Measurements from ENCODE around the gene STAT1. TPM values are rescaled to one million over a fixed set of nuclear protein-coding genes. Genes with fewer than 3 reads are reported as not detected.
"Not testable (repeated sequence)": the region's sequence is repeated elsewhere in the genome, so short reads cannot be mapped to it uniquely, and the experiment has no call there.

STAT1 gene
- polyA plus RNA-seq, 2 donors: 6.4 to 16.7 TPM

- H3K4me1 ChIP-seq (ENCODE audit: control insufficient read depth in 2 of 2, insufficient read depth in 2 of 2, low read length in 1 of 2): no peaks in the 10 kb centered on the region
- no peak overlapping the region for H3K27ac ChIP-seq (ENCODE audit: low read depth in 2 of 2, low read length in 1 of 2)
- no peak overlapping the region for H3K4me3 ChIP-seq (ENCODE audit: low read depth in 1 of 2, low read length in 2 of 2)
- 76 to 79% methylated on average over 5 of the region's 5 CpGs for WGBS, 2 donors
- H3K36me3 ChIP-seq (ENCODE audit: control insufficient read depth in 2 of 2, insufficient read depth in 2 of 2, low read length in 1 of 2): peaks cover 17 to 30% of the 10 kb centered on the region in 2 donors
- H3K27me3 ChIP-seq (ENCODE audit: control insufficient read depth in 1 of 2, insufficient read depth in 2 of 2, low read length in 2 of 2): no peaks in the 10 kb centered on the region
- no peaks in the 10 kb centered on the region for H3K9me3 ChIP-seq (ENCODE audit: control insufficient read depth in 2 of 2, insufficient read depth in 1 of 2, low read depth in 1 of 2, low read length in 1 of 2)
Measured at GRCh38 chr2:190970873-190971506, 43.0 kb downstream of the STAT1 start.

DNA sequence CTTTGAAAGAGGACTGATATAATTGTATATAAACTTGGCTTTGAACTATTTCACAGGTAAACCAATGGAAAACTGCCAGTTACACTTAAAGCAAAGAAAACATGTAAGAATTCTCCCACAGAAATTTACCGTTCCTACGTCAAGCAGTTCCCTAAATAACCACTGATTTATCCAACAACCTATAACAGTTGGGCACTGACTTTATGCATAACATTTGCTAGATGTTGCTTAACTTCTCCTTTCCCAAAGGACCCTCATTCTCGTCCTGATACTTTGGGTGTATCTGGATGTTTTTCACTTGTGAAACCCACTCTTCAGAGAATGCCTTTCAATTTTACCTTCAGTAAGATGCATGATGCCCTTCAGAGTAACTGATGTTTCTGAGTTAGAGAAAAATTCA is 43.8 kb downstream of the STAT1 start:
- Histone ChIP-seq H3K27ac (ENCODE audit: low read depth in 2 of 2, low read length in 1 of 2) (no peak overlapping the region), H3K4me1 (ENCODE audit: control insufficient read depth in 2 of 2, insufficient read depth in 2 of 2, low read length in 1 of 2) (no peaks in the 10 kb centered on the region), H3K36me3 (ENCODE audit: control insufficient read depth in 2 of 2, insufficient read depth in 2 of 2, low read length in 1 of 2) (peaks cover 17 to 26% of the 10 kb centered on the region in 2 donors), H3K9me3 (ENCODE audit: control insufficient read depth in 2 of 2, insufficient read depth in 1 of 2, low read depth in 1 of 2, low read length in 1 of 2) (no peaks in the 10 kb centered on the region), H3K27me3 (ENCODE audit: control insufficient read depth in 1 of 2, insufficient read depth in 2 of 2, low read length in 2 of 2) (no peaks in the 10 kb centered on the region), H3K4me3 (ENCODE audit: low read depth in 1 of 2, low read length in 2 of 2) (no peak overlapping the region)
- WGBS, 2 donors: 91 to 92% methylated on average over 3 of the region's 3 CpGs

DNA sequence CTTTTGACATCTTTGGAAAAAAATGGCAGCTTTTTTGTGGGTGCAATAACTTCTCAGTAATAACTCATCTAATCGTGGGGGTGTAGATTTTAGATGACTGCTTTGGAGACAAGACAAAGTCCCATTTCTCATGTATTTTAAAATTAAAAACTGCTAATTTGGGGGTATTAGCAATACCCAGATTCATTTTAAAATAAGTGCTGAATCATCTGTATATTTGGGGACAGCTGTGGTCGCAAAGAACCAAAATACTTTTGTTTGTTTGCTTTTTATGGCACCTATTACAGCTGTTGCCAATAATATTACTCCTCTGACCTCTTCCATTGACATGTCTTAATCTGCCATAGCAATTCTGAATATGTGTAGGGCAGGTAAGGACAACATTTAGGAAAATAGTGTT is 45.4 kb downstream of the STAT1 start:
- no peak overlapping the region for H3K4me3 ChIP-seq (ENCODE audit: low read depth in 1 of 2, low read length in 2 of 2)
- no peaks in the 10 kb centered on the region for H3K9me3 ChIP-seq (ENCODE audit: control insufficient read depth in 2 of 2, insufficient read depth in 1 of 2, low read depth in 1 of 2, low read length in 1 of 2)
- H3K27me3 ChIP-seq (ENCODE audit: control insufficient read depth in 1 of 2, insufficient read depth in 2 of 2, low read length in 2 of 2): no peaks in the 10 kb centered on the region
- peaks cover 13 to 14% of the 10 kb centered on the region in 2 donors for H3K36me3 ChIP-seq (ENCODE audit: control insufficient read depth in 2 of 2, insufficient read depth in 2 of 2, low read length in 1 of 2)
- H3K4me1 ChIP-seq (ENCODE audit: control insufficient read depth in 2 of 2, insufficient read depth in 2 of 2, low read length in 1 of 2): no peaks in the 10 kb centered on the region
- 85 to 91% methylated on average over 2 of the region's 2 CpGs for WGBS, 2 donors
- no peak overlapping the region for H3K27ac ChIP-seq (ENCODE audit: low read depth in 2 of 2, low read length in 1 of 2)

GRCh38 chr2:190965580-190966222 is 48.3 kb downstream of the STAT1 start:
- H3K27ac ChIP-seq (ENCODE audit: low read depth in 2 of 2, low read length in 1 of 2): no peak overlapping the region
- peaks cover 2 to 3% of the 10 kb centered on the region in 2 donors for H3K36me3 ChIP-seq (ENCODE audit: control insufficient read depth in 2 of 2, insufficient read depth in 2 of 2, low read length in 1 of 2)
- no peaks in the 10 kb centered on the region for H3K9me3 ChIP-seq (ENCODE audit: control insufficient read depth in 2 of 2, insufficient read depth in 1 of 2, low read depth in 1 of 2, low read length in 1 of 2)
- H3K27me3 ChIP-seq (ENCODE audit: control insufficient read depth in 1 of 2, insufficient read depth in 2 of 2, low read length in 2 of 2): no peaks in the 10 kb centered on the region
- WGBS, 2 donors: 97 to 98% methylated on average over 2 of the region's 2 CpGs
- H3K4me3 ChIP-seq (ENCODE audit: low read depth in 1 of 2, low read length in 2 of 2): no peak overlapping the region
- no peaks in the 10 kb centered on the region for H3K4me1 ChIP-seq (ENCODE audit: control insufficient read depth in 2 of 2, insufficient read depth in 2 of 2, low read length in 1 of 2)

DNA sequence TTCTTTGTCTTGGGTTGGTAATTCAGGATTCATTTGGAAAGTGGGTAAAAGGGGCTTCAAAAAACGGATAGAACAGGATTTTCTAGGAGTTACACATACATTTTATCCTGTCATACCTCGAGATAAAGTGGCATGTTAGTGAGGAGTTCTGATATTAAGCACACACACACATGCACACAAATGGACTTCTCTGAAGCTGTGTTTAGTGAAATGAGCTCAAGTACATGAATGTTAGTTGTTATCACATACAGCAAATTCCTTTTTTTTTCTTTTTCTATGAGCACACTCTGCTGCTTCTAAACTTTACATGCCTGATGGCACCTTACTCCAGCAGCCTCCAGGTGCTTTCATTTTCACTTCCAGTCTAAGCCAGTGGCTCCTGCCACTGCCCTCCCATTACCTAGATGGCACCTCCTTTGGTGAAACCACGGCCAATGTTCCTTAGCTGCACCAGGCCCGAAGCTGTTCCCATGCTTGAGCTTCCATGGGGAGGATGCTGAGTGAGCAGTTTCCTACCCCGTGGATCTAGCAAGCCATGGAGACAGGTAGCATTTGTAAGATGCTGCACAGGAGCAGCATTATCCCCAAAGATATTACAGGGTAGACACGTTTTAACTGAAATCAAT is 49.7 kb downstream of the STAT1 start:
- H3K4me1 ChIP-seq (ENCODE audit: control insufficient read depth in 2 of 2, insufficient read depth in 2 of 2, low read length in 1 of 2): no peaks in the 10 kb centered on the region
- no peak overlapping the region for H3K27ac ChIP-seq (ENCODE audit: low read depth in 2 of 2, low read length in 1 of 2)
- no peak overlapping the region for H3K4me3 ChIP-seq (ENCODE audit: low read depth in 1 of 2, low read length in 2 of 2)
- H3K36me3 ChIP-seq (ENCODE audit: control insufficient read depth in 2 of 2, insufficient read depth in 2 of 2, low read length in 1 of 2): peaks cover 2 to 3% of the 10 kb centered on the region in 2 donors
- 78 to 83% methylated on average over 6 of the region's 6 CpGs for WGBS, 2 donors
- H3K27me3 ChIP-seq (ENCODE audit: control insufficient read depth in 1 of 2, insufficient read depth in 2 of 2, low read length in 2 of 2): no peaks in the 10 kb centered on the region
- no peaks in the 10 kb centered on the region for H3K9me3 ChIP-seq (ENCODE audit: control insufficient read depth in 2 of 2, insufficient read depth in 1 of 2, low read depth in 1 of 2, low read length in 1 of 2)

- Histone ChIP-seq H3K27me3 (ENCODE audit: control insufficient read depth in 1 of 2, insufficient read depth in 2 of 2, low read length in 2 of 2) (no peaks in the 10 kb centered on the region), H3K36me3 (ENCODE audit: control insufficient read depth in 2 of 2, insufficient read depth in 2 of 2, low read length in 1 of 2) (peaks cover 2 to 3% of the 10 kb centered on the region in 2 donors), H3K4me1 (ENCODE audit: control insufficient read depth in 2 of 2, insufficient read depth in 2 of 2, low read length in 1 of 2) (no peaks in the 10 kb centered on the region), H3K27ac (ENCODE audit: low read depth in 2 of 2, low read length in 1 of 2) (no peak overlapping the region), H3K4me3 (ENCODE audit: low read depth in 1 of 2, low read length in 2 of 2) (no peak overlapping the region), H3K9me3 (ENCODE audit: control insufficient read depth in 2 of 2, insufficient read depth in 1 of 2, low read depth in 1 of 2, low read length in 1 of 2) (no peaks in the 10 kb centered on the region)
- 86 to 89% methylated on average over 2 of the region's 2 CpGs for WGBS, 2 donors
Measured at GRCh38 chr2:190963088-190963487, 50.9 kb downstream of the STAT1 start.

DNA sequence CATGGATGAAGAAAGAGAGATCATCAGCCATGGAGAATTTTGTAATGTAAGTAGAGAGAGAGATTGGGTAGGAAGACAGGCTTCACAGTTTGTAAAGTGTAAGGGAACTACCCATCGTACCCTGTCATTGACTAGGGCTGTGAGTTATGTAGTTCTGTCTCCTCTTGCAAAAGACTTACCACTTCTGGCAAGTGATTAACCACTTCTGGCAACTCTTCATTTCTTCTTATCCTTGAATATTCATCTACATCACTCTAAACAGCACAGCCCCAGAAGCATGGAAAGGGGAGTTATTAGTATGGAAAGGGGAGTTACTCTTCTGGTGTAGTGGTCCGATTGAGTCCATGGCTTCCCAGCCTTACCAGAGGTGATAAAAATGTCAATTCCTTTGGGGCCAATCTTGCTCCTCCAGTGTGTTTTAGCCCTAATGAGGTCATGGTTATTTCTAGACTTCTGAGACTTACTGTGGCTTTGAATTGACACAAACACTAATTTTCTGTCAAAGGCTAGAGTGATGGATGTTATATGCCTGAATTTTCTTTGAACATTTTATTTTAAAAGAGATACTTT is 52.0 kb downstream of the STAT1 start:
- H3K36me3 ChIP-seq (ENCODE audit: control insufficient read depth in 2 of 2, insufficient read depth in 2 of 2, low read length in 1 of 2): peaks cover 2 to 3% of the 10 kb centered on the region in 2 donors
- no peak overlapping the region for H3K4me3 ChIP-seq (ENCODE audit: low read depth in 1 of 2, low read length in 2 of 2)
- WGBS, 2 donors: 77 to 81% methylated on average over 2 of the region's 2 CpGs
- no peak overlapping the region for H3K27ac ChIP-seq (ENCODE audit: low read depth in 2 of 2, low read length in 1 of 2)
- H3K4me1 ChIP-seq (ENCODE audit: control insufficient read depth in 2 of 2, insufficient read depth in 2 of 2, low read length in 1 of 2): no peaks in the 10 kb centered on the region
- H3K27me3 ChIP-seq (ENCODE audit: control insufficient read depth in 1 of 2, insufficient read depth in 2 of 2, low read length in 2 of 2): no peaks in the 10 kb centered on the region
- H3K9me3 ChIP-seq (ENCODE audit: control insufficient read depth in 2 of 2, insufficient read depth in 1 of 2, low read depth in 1 of 2, low read length in 1 of 2): no peaks in the 10 kb centered on the region

DNA sequence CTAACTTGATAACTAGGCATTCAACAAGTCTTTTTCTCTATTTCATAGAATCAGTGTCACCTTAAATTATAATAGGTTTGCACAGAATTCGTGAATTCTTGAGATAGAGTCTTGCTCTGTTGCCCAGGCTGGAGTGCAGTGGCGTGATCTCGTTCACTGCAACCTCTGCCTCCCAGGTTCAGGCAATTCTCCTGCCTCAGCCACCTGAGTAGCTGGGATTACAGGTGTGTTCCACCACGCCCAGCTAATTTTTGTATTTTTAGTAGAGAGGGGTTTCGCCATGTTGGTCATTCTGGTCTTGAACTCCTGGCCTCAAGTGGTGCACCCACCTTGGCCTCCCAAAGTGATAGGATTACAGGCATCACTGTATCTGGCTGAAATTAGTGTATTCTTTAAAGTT is 52.9 kb downstream of the STAT1 start:
- H3K36me3 ChIP-seq (ENCODE audit: control insufficient read depth in 2 of 2, insufficient read depth in 2 of 2, low read length in 1 of 2): not testable (repeated sequence)
- WGBS, 2 donors: 96 to 99% methylated on average over 5 of the region's 5 CpGs

GRCh38 chr2:190959911-190960788 is 53.8 kb downstream of the STAT1 start:
- no peak overlapping the region for H3K27ac ChIP-seq (ENCODE audit: low read depth in 2 of 2, low read length in 1 of 2)
- no peak overlapping the region for H3K4me3 ChIP-seq (ENCODE audit: low read depth in 1 of 2, low read length in 2 of 2)
- no peaks in the 10 kb centered on the region for H3K27me3 ChIP-seq (ENCODE audit: control insufficient read depth in 1 of 2, insufficient read depth in 2 of 2, low read length in 2 of 2)
- 80 to 85% methylated on average over 5 of the region's 5 CpGs for WGBS, 2 donors
- no peaks in the 10 kb centered on the region for H3K4me1 ChIP-seq (ENCODE audit: control insufficient read depth in 2 of 2, insufficient read depth in 2 of 2, low read length in 1 of 2)
- no peaks in the 10 kb centered on the region for H3K9me3 ChIP-seq (ENCODE audit: control insufficient read depth in 2 of 2, insufficient read depth in 1 of 2, low read depth in 1 of 2, low read length in 1 of 2)
- H3K36me3 ChIP-seq (ENCODE audit: control insufficient read depth in 2 of 2, insufficient read depth in 2 of 2, low read length in 1 of 2): peaks cover 1 to 3% of the 10 kb centered on the region in 2 donors

More for the DNA sequence above, 52.9 kb downstream of the STAT1 start:
- H3K4me3 ChIP-seq (ENCODE audit: low read depth in 1 of 2, low read length in 2 of 2); H3K4me1 ChIP-seq (ENCODE audit: control insufficient read depth in 2 of 2, insufficient read depth in 2 of 2, low read length in 1 of 2); H3K9me3 ChIP-seq (ENCODE audit: control insufficient read depth in 2 of 2, insufficient read depth in 1 of 2, low read depth in 1 of 2, low read length in 1 of 2); H3K27me3 ChIP-seq (ENCODE audit: control insufficient read depth in 1 of 2, insufficient read depth in 2 of 2, low read length in 2 of 2); H3K27ac ChIP-seq (ENCODE audit: low read depth in 2 of 2, low read length in 1 of 2): not testable (repeated sequence)

Data from esophagus (tissue), 2 donors.